ENCODE data around the gene TSSK2.

Gene TSSK2

GRCh38 chr22:19172213-19173046 is 41.3 kb downstream of the TSSK2 start:
- no peak for DNase-seq

- DNase-seq = no peak
Observed at GRCh38 chr22:19173047-19174035, 42.2 kb downstream of the TSSK2 start.

- no peak for DNase-seq
Observed at GRCh38 chr22:19174106-19175025, 43.3 kb downstream of the TSSK2 start.

- no peak for DNase-seq
Observed at GRCh38 chr22:19175026-19175601, 44.0 kb downstream of the TSSK2 start.

GRCh38 chr22:19175602-19176174 is 44.6 kb downstream of the TSSK2 start:
- DNase-seq = no peak

GRCh38 chr22:19176175-19176643 is 45.1 kb downstream of the TSSK2 start:
- DNase-seq = no peak

- no peak for DNase-seq
Observed at GRCh38 chr22:19176732-19177131, 45.6 kb downstream of the TSSK2 start.

GRCh38 chr22:19177164-19178064 is 46.3 kb downstream of the TSSK2 start:
- no peak for DNase-seq

- no peak for DNase-seq
Observed at GRCh38 chr22:19178065-19178656, 47.1 kb downstream of the TSSK2 start.

GRCh38 chr22:19178657-19179496 is 47.8 kb downstream of the TSSK2 start, which contains the start of gene SLC25A1:
Gene SLC25A1, minus strand, starts transcription at chr22:19178736. Its CDS starts 63 bp downstream, at chr22:19178673.
- DNase-seq = peak; percentile 71

- DNase-seq = no peak
Observed at GRCh38 chr22:19179497-19180048, 48.5 kb downstream of the TSSK2 start.

- DNase-seq = no peak
Observed at GRCh38 chr22:19180234-19180633, 49.1 kb downstream of the TSSK2 start.

- DNase-seq = no peak
Observed at GRCh38 chr22:19180740-19181410, 49.8 kb downstream of the TSSK2 start.

- DNase-seq = no peak
Observed at GRCh38 chr22:19181786-19182471, 50.8 kb downstream of the TSSK2 start.

All from KG1 (cell line).